KMS-11 (cell line): ENCODE measurements around the gene DRC1.

Experiments
- H2AFZ ChIP-seq: fragments of 200-600 bp; sonication (generic); 2 replicates; pipeline ENCODE4 v1.6.1; 2016; ENCODE audit warnings: antibody characterized with exemption, mixed run types, low read depth
- H3K27ac ChIP-seq: fragments of 200-600 bp; sonication (generic); 2 replicates; pipeline ENCODE4 v1.6.1; 2016; ENCODE audit warnings: mild to moderate bottlenecking, mixed run types
- H3K27me3 ChIP-seq: fragments of 200-600 bp; sonication (generic); 2 replicates; pipeline ENCODE4 v1.6.1; 2017; ENCODE audit warnings: mild to moderate bottlenecking, low read depth, mixed run types, moderate library complexity; ENCODE audit not compliant: insufficient read depth
- H3K36me3 ChIP-seq: fragments of 200-600 bp; sonication (generic); 2 replicates; pipeline ENCODE4 v1.6.1; 2017; ENCODE audit warnings: mild to moderate bottlenecking, mixed run types; ENCODE audit not compliant: insufficient read depth
- H3K4me1 ChIP-seq: fragments of 200-600 bp; sonication (generic); 2 replicates; pipeline ENCODE4 v1.6.1; 2016; ENCODE audit warnings: mild to moderate bottlenecking, low read depth, mixed run types; ENCODE audit not compliant: poor library complexity, severe bottlenecking
- H3K4me2 ChIP-seq: fragments of 200-600 bp; sonication (generic); 2 replicates; pipeline ENCODE4 v1.7.0; 2016; ENCODE audit warnings: mild to moderate bottlenecking, mixed run types
- H3K4me3 ChIP-seq: fragments of 200-600 bp; sonication (generic); IDR thresholded peaks from 2 replicates; pipeline ENCODE4 v1.6.1; 2017; ENCODE audit warnings: low read depth, low read length, mixed read lengths; ENCODE audit not compliant: insufficient read depth
- H3K79me2 ChIP-seq: fragments of 200-600 bp; sonication (generic); 2 replicates; pipeline ENCODE4 v1.6.1; 2016; ENCODE audit warnings: low read depth, mixed run types; ENCODE audit not compliant: insufficient read depth
- H3K9ac ChIP-seq: fragments of 200-600 bp; sonication (generic); 2 replicates; pipeline ENCODE4 v1.6.1; 2016; ENCODE audit warnings: mild to moderate bottlenecking, mixed run types
- H4K20me1 ChIP-seq: fragments of 200-600 bp; sonication (generic); 2 replicates; pipeline ENCODE4 v1.6.1; 2016; ENCODE audit warnings: mild to moderate bottlenecking, mixed run types; ENCODE audit not compliant: insufficient read depth
- TF ChIP-seq, protein P1 (sequence below): fragments of 200-600 bp; sonication (generic); conservative IDR thresholded peaks from 2 replicates; pipeline ENCODE4 v1.6.1; 2017; ENCODE audit warnings: low read depth, mild to moderate bottlenecking, antibody characterized with exemption, low read length, moderate library complexity, mixed read lengths

DRC1 gene

DNA sequence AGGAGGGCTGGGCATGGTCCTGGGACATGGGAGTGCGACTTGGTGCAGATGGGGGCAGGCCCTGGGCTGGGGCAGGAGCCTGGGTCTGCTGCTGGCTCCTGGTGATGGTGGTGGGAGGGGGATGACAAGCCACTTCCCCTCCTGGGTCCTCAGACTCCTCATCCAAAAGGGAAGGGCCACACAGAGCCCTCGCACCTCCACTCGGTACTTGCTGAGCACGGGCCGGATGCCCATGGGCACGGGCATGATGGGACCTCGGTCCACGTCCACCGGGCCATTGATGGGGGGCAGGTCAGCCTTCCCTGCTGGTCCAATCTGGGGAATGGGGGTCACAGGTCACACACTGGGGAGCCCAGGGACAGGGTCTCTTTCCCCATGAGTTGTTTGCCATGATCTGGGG, 72.1 kb downstream of the DRC1 start:
- H3K27me3 ChIP-seq, result no peaks in the 10 kb centered on the region
- no peak overlapping the region for H2AFZ ChIP-seq
- H3K79me2 ChIP-seq, result no peaks in the 10 kb centered on the region
- no peaks in the 10 kb centered on the region for H3K36me3 ChIP-seq
- no peak overlapping the region for H3K4me2 ChIP-seq
- no peak overlapping the region for H3K27ac ChIP-seq
- TF ChIP-seq, protein P1, sequence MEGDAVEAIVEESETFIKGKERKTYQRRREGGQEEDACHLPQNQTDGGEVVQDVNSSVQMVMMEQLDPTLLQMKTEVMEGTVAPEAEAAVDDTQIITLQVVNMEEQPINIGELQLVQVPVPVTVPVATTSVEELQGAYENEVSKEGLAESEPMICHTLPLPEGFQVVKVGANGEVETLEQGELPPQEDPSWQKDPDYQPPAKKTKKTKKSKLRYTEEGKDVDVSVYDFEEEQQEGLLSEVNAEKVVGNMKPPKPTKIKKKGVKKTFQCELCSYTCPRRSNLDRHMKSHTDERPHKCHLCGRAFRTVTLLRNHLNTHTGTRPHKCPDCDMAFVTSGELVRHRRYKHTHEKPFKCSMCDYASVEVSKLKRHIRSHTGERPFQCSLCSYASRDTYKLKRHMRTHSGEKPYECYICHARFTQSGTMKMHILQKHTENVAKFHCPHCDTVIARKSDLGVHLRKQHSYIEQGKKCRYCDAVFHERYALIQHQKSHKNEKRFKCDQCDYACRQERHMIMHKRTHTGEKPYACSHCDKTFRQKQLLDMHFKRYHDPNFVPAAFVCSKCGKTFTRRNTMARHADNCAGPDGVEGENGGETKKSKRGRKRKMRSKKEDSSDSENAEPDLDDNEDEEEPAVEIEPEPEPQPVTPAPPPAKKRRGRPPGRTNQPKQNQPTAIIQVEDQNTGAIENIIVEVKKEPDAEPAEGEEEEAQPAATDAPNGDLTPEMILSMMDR, result no peak
- H3K4me3 ChIP-seq, result no peak overlapping the region
- no peak overlapping the region for H3K9ac ChIP-seq
- H3K4me1 ChIP-seq, result no peaks in the 10 kb centered on the region
- H4K20me1 ChIP-seq, result no peaks in the 10 kb centered on the region

DNA sequence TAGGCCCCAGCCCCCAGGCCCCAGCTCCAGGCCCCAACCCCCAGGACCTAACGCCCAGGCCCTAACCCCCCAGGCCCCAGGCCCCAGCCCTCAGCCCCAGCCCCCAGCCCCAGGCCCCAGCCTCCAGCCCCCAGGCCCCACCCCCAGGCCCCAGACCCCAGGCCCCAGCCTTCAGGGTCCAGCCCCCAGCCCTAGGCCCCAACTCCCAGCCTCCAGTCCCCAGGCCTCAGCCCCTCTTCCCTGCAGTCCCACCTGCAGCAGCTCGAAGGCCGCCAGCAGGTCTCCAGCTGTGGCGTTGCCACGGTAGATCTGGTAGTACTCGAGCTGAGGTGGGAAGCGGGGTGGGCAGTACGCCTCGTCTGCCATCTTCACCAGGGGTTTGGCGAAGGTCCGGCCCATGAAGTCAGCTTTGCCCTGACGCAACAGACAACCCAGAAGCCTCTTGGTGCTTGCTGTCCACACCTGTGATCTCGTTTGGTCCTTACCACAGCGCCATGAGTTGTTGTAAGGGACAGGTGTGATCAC, 72.6 kb downstream of the DRC1 start:
- Histone ChIP-seq H3K27me3 (no peaks in the 10 kb centered on the region), H4K20me1 (no peaks in the 10 kb centered on the region), H3K4me1 (no peaks in the 10 kb centered on the region), H3K9ac (no peak overlapping the region), H3K4me2 (no peak overlapping the region), H3K27ac (no peak overlapping the region), H3K79me2 (no peaks in the 10 kb centered on the region), H3K4me3 (no peak overlapping the region), H3K36me3 (no peaks in the 10 kb centered on the region), H2AFZ (no peak overlapping the region)
- TF ChIP-seq, protein P1, result no peak

DNA sequence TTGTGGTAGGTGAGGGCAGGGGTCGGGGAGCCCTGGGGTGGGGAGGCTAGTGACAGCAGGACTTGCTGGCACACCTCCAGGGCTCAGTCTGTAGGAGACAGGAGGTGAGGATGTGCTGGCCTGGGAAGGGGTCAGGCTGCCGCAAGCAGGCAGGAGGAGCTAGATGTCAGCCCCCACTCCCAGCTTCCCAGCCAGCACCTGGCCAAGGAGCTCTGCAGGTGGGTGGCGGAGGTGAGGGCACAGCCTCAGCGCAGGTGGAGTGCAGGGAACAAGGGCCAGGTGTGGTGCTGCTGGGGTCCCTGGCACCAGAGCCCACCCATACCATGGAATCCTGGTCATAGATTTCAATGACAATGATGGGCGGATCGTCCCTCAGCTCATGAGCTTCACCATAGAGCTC, 73.3 kb downstream of the DRC1 start:
- no peaks in the 10 kb centered on the region for H3K27me3 ChIP-seq
- TF ChIP-seq, protein P1, result no peak
- H3K27ac ChIP-seq, result no peak overlapping the region
- no peak overlapping the region for H3K4me2 ChIP-seq
- H3K36me3 ChIP-seq, result no peaks in the 10 kb centered on the region
- H3K4me3 ChIP-seq, result no peak overlapping the region
- H2AFZ ChIP-seq, result no peak overlapping the region
- H4K20me1 ChIP-seq, result no peaks in the 10 kb centered on the region
- H3K79me2 ChIP-seq, result no peaks in the 10 kb centered on the region
- no peaks in the 10 kb centered on the region for H3K4me1 ChIP-seq
- H3K9ac ChIP-seq, result no peak overlapping the region

- Histone ChIP-seq H4K20me1 (no peaks in the 10 kb centered on the region), H3K27ac (no peak overlapping the region), H3K4me3 (no peak overlapping the region), H3K4me2 (no peak overlapping the region), H3K36me3 (no peaks in the 10 kb centered on the region), H3K9ac (no peak overlapping the region), H3K4me1 (no peaks in the 10 kb centered on the region), H2AFZ (no peak overlapping the region), H3K27me3 (no peaks in the 10 kb centered on the region), H3K79me2 (no peaks in the 10 kb centered on the region)
- TF ChIP-seq, protein P1, result no peak
Measured at GRCh38 chr2:26475832-26476501, 74.2 kb downstream of the DRC1 start.
